ENCODE data around the gene PTPRCAP. TPM values are rescaled to one million over a fixed set of nuclear protein-coding genes. Genes with fewer than 3 reads are reported as not detected.

Gene PTPRCAP
- total and polyA plus RNA-seq, 9 of the 15 experiments (the other 6 are each of a cell fraction or from before 2014, with no cell fraction given): 0.22 to 2.0 (median 1.1) TPM; not detected in 4

- TF ChIP-seq GTF3C2 (IDR thresholded peaks at IDR 0.05; ENCODE audit: borderline replicate concordance, extremely low read depth, insufficient read length) (no peak), CSDE1 (IDR thresholded peaks at IDR 0.05) (no peak), FOXO4 (CRISPR knock-in tag; IDR thresholded peaks at IDR 0.05) (no peak), FOXJ2 (tag; IDR thresholded peaks at IDR 0.05) (no peak), PHTF2 (CRISPR knock-in tag; IDR thresholded peaks at IDR 0.05) (no peak), DACH1 (IDR thresholded peaks at IDR 0.05; ENCODE audit: partially characterized antibody) (no peak), PTBP1 (IDR thresholded peaks at IDR 0.05; ENCODE audit: low read depth, low read length) (no peak), C11orf30 (IDR thresholded peaks at IDR 0.05; ENCODE audit: low read depth) (peak; percentile 60), ZNF75A (CRISPR knock-in tag; IDR thresholded peaks at IDR 0.05) (no peak), TAF7 (tag; IDR thresholded peaks at IDR 0.05) (0 out of 2 replicates have a peak, but pooled peaks have one; percentile 59), SAFB (IDR thresholded peaks at IDR 0.05; ENCODE audit: borderline replicate concordance, low read depth, low read length) (no peak), ZNF12 (CRISPR knock-in tag; IDR thresholded peaks at IDR 0.05) (no peak), FIP1L1 (IDR thresholded peaks at IDR 0.05; ENCODE audit: low read depth, low read length, poor library complexity, severe bottlenecking) (no peak), SAFB2 (IDR thresholded peaks at IDR 0.05; ENCODE audit: borderline replicate concordance, low read depth, low read length, severe bottlenecking) (no peak)
Measured at GRCh38 chr11:67468759-67469507, 31.5 kb upstream of the PTPRCAP start, which contains the start of gene TMEM134 (continued).
